WTC11 (cell line): Measurements from ENCODE around the gene COL4A2. TPM values are rescaled to one million over a fixed set of nuclear protein-coding genes. Genes with fewer than 3 reads are reported as not detected.

Experiments
- ATAC-seq: fragments of 200-7000 bp; cut with Tn5 transposase; 2 replicates; pipeline ENCODE4 v1.10.0; 2021; ENCODE audit warnings: mild to moderate bottlenecking, moderate library complexity
- CTCF ChIA-PET: fragments of 300-600 bp; sonication (Branson Sonifier 250); formaldehyde crosslinking; loops from one replicate; lab custom pipeline; 2021; ENCODE audit warnings: antibody characterized with exemption; lab: Charles Lee
- POLR2A ChIA-PET: fragments of 350-600 bp; sonication (Branson Sonifier 250); formaldehyde crosslinking; loops from one replicate; lab custom pipeline; 2021; ENCODE audit warnings: antibody characterized with exemption; lab: Charles Lee
- DNase-seq: peaks from one replicate; pipeline ENCODE4 v3.0.0; 2021; ENCODE audit warnings: low spot score
- H3K27ac Mint-ChIP-seq: 2 replicates; pipeline ENCODE4 v1.8.0; 2021; ENCODE audit warnings: mixed read lengths
- H3K27me3 Mint-ChIP-seq: 2 replicates; pipeline ENCODE4 v1.8.0; 2021; ENCODE audit warnings: low read depth, mild to moderate bottlenecking, moderate library complexity, mixed read lengths
- H3K36me3 Mint-ChIP-seq: 2 replicates; pipeline ENCODE4 v1.8.0; 2021; ENCODE audit warnings: mixed read lengths
- H3K4me1 Mint-ChIP-seq: 2 replicates; pipeline ENCODE4 v1.8.0; 2022; ENCODE audit warnings: mixed read lengths
- H3K4me3 Mint-ChIP-seq: 2 replicates; pipeline ENCODE4 v1.8.0; 2021; ENCODE audit warnings: mild to moderate bottlenecking, moderate library complexity, mixed read lengths
- H3K9me3 Mint-ChIP-seq: 2 replicates; pipeline ENCODE4 v1.8.0; 2021; ENCODE audit warnings: mixed read lengths
- FOXP1 ChIP-seq: sonication (generic); formaldehyde crosslinking; IDR thresholded peaks from 2 replicates; pipeline ENCODE4 v1.8.0; 2022; ENCODE audit warnings: missing genetic modification reagents, mild to moderate bottlenecking, moderate library complexity, borderline replicate concordance
- GABPB1 ChIP-seq: sonication (generic); formaldehyde crosslinking; IDR thresholded peaks from 2 replicates; pipeline ENCODE4 v1.8.1; 2023; ENCODE audit warnings: mild to moderate bottlenecking, missing genetic modification reagents
- GTF2I ChIP-seq: fragments of 250-450 bp; sonication (Bioruptor Pico); conservative IDR thresholded peaks from 2 replicates; pipeline ENCODE4 v1.4.0; 2021; ENCODE audit warnings: mild to moderate bottlenecking
- KAT7 ChIP-seq: sonication (generic); formaldehyde crosslinking; IDR thresholded peaks from 2 replicates; pipeline ENCODE4 v1.8.1; 2023; ENCODE audit warnings: missing genetic modification reagents, mild to moderate bottlenecking, borderline replicate concordance
- MXD4 ChIP-seq: fragments of 250-450 bp; sonication (Bioruptor Pico); IDR thresholded peaks from 2 replicates; pipeline ENCODE4 v1.8.0; 2021; ENCODE audit warnings: mild to moderate bottlenecking, moderate library complexity, borderline replicate concordance
- NFE2L1 ChIP-seq: sonication (generic); formaldehyde crosslinking; IDR thresholded peaks from 2 replicates; pipeline ENCODE4 v1.8.1; 2023; ENCODE audit warnings: missing genetic modification reagents
- TP53 ChIP-seq: sonication (generic); formaldehyde crosslinking; IDR thresholded peaks from 2 replicates; pipeline ENCODE4 v1.8.1; 2023; ENCODE audit warnings: mild to moderate bottlenecking, missing genetic modification reagents
- ZBTB21 ChIP-seq: sonication (generic); formaldehyde crosslinking; IDR thresholded peaks from 2 replicates; pipeline ENCODE4 v1.8.1; 2023; ENCODE audit warnings: mild to moderate bottlenecking, missing genetic modification reagents, borderline replicate concordance
- ZNF263 ChIP-seq: sonication (generic); formaldehyde crosslinking; IDR thresholded peaks from 2 replicates; pipeline ENCODE4 v1.8.1; 2022; ENCODE audit warnings: low read depth, mild to moderate bottlenecking, moderate library complexity, missing genetic modification reagents
- ZNF416 ChIP-seq: fragments of 250-450 bp; sonication (Bioruptor Pico); IDR thresholded peaks from 2 replicates; pipeline ENCODE4 v1.9.0; 2021; ENCODE audit warnings: mild to moderate bottlenecking, inconsistent platforms
- total RNA-seq: library from RNA; stranded (reverse); gene quantifications from 3 replicates; pipeline ENCODE4 v1.2.3, GENCODE V29; 2021
- TF ChIP-seq, protein P1 (sequence below): sonication (generic); formaldehyde crosslinking; IDR thresholded peaks from 2 replicates; pipeline ENCODE4 v1.8.1; 2023; ENCODE audit warnings: mild to moderate bottlenecking, moderate library complexity, missing genetic modification reagents
- TF ChIP-seq, protein P2 (sequence below): sonication (generic); formaldehyde crosslinking; IDR thresholded peaks from 2 replicates; pipeline ENCODE4 v1.8.0; 2023; ENCODE audit warnings: missing genetic modification reagents, mild to moderate bottlenecking, borderline replicate concordance
- TF ChIP-seq, protein P3 (sequence below): sonication (generic); formaldehyde crosslinking; IDR thresholded peaks from 2 replicates; pipeline ENCODE4 v1.8.0; 2022; ENCODE audit warnings: mild to moderate bottlenecking, missing genetic modification reagents
- TF ChIP-seq, protein P4 (sequence below): sonication (generic); formaldehyde crosslinking; IDR thresholded peaks from 2 replicates; pipeline ENCODE4 v1.8.1; 2022; ENCODE audit warnings: missing genetic modification reagents, borderline replicate concordance
- TF ChIP-seq, protein P5 (sequence below): sonication (generic); formaldehyde crosslinking; IDR thresholded peaks from 2 replicates; pipeline ENCODE4 v1.8.0; 2022; ENCODE audit warnings: mild to moderate bottlenecking, missing genetic modification reagents
- TF ChIP-seq, protein P6 (sequence below): sonication (generic); formaldehyde crosslinking; IDR thresholded peaks from 2 replicates; pipeline ENCODE4 v1.8.0; 2023; ENCODE audit warnings: mild to moderate bottlenecking, missing genetic modification reagents
- TF ChIP-seq, protein P7 (sequence below): fragments of 250-450 bp; sonication (Bioruptor Pico); IDR thresholded peaks from 2 replicates; pipeline ENCODE4 v1.9.0; 2021; ENCODE audit warnings: mild to moderate bottlenecking
- TF ChIP-seq, protein P8 (sequence below): sonication (generic); formaldehyde crosslinking; conservative IDR thresholded peaks from 2 replicates; pipeline ENCODE4 v1.8.1; 2022; ENCODE audit warnings: mild to moderate bottlenecking, missing genetic modification reagents

The COL4A2 gene
- total RNA-seq, 1 experiment from 2014 or later: 109 TPM

DNA sequence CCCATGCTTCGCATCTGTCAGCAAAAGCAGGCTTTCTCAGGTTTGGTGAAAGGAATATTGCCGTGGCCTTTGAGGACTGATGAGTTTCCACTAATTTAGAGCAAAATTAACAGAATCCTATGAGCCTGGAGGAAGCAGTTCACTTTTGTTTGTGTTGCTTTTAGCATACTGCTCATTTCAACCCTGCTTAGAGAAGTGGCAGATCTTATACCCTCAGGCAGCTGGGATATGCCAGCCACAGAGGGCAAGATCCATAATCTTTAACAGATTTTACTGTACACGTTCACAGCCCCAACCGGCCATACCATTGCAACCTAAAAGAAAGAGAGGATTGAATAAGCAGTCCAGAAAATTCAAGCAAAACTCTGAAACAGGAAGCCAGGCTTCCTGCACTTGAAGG lies 60.5 kb downstream of the COL4A2 start:
- Mint-ChIP-seq H3K4me1 (peaks cover 6% of the 10 kb centered on the region; the same call in 1 of the 2 replicates), H3K27ac (no peak overlapping the region), H3K4me3 (no peak overlapping the region), H3K36me3 (no peaks in the 10 kb centered on the region), H3K27me3 (no peaks in the 10 kb centered on the region), H3K9me3 (no peaks in the 10 kb centered on the region)
- POLR2A ChIA-PET: no interaction called here
- DNase-seq (no peak), ATAC-seq (no peak)
- CTCF ChIA-PET: no interaction called here
- TF ChIP-seq, protein P1, sequence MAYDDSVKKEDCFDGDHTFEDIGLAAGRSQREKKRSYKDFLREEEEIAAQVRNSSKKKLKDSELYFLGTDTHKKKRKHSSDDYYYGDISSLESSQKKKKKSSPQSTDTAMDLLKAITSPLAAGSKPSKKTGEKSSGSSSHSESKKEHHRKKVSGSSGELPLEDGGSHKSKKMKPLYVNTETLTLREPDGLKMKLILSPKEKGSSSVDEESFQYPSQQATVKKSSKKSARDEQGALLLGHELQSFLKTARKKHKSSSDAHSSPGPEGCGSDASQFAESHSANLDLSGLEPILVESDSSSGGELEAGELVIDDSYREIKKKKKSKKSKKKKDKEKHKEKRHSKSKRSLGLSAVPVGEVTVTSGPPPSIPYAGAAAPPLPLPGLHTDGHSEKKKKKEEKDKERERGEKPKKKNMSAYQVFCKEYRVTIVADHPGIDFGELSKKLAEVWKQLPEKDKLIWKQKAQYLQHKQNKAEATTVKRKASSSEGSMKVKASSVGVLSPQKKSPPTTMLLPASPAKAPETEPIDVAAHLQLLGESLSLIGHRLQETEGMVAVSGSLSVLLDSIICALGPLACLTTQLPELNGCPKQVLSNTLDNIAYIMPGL (CRISPR knock-in tag): no peak
- TF ChIP-seq KAT7 (no peak), ZBTB21 (CRISPR knock-in tag) (no peak), MXD4 (no peak), ZNF416 (no peak), FOXP1 (CRISPR knock-in tag) (no peak), GABPB1 (CRISPR knock-in tag) (no peak), TP53 (CRISPR knock-in tag) (no peak), NFE2L1 (no peak), ZNF263 (CRISPR knock-in tag) (no peak), GTF2I (CRISPR knock-in tag) (no peak)
- TF ChIP-seq, protein P2, sequence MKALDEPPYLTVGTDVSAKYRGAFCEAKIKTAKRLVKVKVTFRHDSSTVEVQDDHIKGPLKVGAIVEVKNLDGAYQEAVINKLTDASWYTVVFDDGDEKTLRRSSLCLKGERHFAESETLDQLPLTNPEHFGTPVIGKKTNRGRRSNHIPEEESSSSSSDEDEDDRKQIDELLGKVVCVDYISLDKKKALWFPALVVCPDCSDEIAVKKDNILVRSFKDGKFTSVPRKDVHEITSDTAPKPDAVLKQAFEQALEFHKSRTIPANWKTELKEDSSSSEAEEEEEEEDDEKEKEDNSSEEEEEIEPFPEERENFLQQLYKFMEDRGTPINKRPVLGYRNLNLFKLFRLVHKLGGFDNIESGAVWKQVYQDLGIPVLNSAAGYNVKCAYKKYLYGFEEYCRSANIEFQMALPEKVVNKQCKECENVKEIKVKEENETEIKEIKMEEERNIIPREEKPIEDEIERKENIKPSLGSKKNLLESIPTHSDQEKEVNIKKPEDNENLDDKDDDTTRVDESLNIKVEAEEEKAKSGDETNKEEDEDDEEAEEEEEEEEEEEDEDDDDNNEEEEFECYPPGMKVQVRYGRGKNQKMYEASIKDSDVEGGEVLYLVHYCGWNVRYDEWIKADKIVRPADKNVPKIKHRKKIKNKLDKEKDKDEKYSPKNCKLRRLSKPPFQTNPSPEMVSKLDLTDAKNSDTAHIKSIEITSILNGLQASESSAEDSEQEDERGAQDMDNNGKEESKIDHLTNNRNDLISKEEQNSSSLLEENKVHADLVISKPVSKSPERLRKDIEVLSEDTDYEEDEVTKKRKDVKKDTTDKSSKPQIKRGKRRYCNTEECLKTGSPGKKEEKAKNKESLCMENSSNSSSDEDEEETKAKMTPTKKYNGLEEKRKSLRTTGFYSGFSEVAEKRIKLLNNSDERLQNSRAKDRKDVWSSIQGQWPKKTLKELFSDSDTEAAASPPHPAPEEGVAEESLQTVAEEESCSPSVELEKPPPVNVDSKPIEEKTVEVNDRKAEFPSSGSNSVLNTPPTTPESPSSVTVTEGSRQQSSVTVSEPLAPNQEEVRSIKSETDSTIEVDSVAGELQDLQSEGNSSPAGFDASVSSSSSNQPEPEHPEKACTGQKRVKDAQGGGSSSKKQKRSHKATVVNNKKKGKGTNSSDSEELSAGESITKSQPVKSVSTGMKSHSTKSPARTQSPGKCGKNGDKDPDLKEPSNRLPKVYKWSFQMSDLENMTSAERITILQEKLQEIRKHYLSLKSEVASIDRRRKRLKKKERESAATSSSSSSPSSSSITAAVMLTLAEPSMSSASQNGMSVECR (CRISPR knock-in tag): no peak
- TF ChIP-seq, protein P3, sequence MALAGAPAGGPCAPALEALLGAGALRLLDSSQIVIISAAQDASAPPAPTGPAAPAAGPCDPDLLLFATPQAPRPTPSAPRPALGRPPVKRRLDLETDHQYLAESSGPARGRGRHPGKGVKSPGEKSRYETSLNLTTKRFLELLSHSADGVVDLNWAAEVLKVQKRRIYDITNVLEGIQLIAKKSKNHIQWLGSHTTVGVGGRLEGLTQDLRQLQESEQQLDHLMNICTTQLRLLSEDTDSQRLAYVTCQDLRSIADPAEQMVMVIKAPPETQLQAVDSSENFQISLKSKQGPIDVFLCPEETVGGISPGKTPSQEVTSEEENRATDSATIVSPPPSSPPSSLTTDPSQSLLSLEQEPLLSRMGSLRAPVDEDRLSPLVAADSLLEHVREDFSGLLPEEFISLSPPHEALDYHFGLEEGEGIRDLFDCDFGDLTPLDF (CRISPR knock-in tag): no peak
- TF ChIP-seq, protein P4, sequence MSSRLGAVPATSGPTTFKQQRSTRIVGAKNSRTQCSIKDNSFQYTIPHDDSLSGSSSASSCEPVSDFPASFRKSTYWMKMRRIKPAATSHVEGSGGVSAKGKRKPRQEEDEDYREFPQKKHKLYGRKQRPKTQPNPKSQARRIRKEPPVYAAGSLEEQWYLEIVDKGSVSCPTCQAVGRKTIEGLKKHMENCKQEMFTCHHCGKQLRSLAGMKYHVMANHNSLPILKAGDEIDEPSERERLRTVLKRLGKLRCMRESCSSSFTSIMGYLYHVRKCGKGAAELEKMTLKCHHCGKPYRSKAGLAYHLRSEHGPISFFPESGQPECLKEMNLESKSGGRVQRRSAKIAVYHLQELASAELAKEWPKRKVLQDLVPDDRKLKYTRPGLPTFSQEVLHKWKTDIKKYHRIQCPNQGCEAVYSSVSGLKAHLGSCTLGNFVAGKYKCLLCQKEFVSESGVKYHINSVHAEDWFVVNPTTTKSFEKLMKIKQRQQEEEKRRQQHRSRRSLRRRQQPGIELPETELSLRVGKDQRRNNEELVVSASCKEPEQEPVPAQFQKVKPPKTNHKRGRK (CRISPR knock-in tag): no peak
- TF ChIP-seq, protein P5, sequence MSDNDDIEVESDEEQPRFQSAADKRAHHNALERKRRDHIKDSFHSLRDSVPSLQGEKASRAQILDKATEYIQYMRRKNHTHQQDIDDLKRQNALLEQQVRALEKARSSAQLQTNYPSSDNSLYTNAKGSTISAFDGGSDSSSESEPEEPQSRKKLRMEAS (CRISPR knock-in tag): no peak
- TF ChIP-seq, protein P6, sequence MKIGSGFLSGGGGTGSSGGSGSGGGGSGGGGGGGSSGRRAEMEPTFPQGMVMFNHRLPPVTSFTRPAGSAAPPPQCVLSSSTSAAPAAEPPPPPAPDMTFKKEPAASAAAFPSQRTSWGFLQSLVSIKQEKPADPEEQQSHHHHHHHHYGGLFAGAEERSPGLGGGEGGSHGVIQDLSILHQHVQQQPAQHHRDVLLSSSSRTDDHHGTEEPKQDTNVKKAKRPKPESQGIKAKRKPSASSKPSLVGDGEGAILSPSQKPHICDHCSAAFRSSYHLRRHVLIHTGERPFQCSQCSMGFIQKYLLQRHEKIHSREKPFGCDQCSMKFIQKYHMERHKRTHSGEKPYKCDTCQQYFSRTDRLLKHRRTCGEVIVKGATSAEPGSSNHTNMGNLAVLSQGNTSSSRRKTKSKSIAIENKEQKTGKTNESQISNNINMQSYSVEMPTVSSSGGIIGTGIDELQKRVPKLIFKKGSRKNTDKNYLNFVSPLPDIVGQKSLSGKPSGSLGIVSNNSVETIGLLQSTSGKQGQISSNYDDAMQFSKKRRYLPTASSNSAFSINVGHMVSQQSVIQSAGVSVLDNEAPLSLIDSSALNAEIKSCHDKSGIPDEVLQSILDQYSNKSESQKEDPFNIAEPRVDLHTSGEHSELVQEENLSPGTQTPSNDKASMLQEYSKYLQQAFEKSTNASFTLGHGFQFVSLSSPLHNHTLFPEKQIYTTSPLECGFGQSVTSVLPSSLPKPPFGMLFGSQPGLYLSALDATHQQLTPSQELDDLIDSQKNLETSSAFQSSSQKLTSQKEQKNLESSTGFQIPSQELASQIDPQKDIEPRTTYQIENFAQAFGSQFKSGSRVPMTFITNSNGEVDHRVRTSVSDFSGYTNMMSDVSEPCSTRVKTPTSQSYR (CRISPR knock-in tag): no peak
- TF ChIP-seq, protein P7, sequence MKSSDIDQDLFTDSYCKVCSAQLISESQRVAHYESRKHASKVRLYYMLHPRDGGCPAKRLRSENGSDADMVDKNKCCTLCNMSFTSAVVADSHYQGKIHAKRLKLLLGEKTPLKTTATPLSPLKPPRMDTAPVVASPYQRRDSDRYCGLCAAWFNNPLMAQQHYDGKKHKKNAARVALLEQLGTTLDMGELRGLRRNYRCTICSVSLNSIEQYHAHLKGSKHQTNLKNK (CRISPR knock-in tag): no peak
- TF ChIP-seq, protein P8, sequence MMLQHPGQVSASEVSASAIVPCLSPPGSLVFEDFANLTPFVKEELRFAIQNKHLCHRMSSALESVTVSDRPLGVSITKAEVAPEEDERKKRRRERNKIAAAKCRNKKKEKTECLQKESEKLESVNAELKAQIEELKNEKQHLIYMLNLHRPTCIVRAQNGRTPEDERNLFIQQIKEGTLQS (CRISPR knock-in tag): no peak
